OCI-LY1 (cell line): ENCODE data around the gene WDR75.

Source experiments
- H2AFZ ChIP-seq: fragments of 200-600 bp; sonication (generic), shearing (Covaris generic); 2 replicates; pipeline ENCODE4 v1.6.0; 2014; ENCODE audit warnings: antibody characterized with exemption, mild to moderate bottlenecking, low read length
- H3F3A ChIP-seq: fragments of 200-600 bp; sonication (generic), shearing (Covaris generic); 2 replicates; pipeline ENCODE4 v1.6.0; 2014; ENCODE audit warnings: mild to moderate bottlenecking, antibody characterized with exemption, low read length, moderate library complexity; ENCODE audit not compliant: insufficient read depth
- H3K27ac ChIP-seq: fragments of 200-600 bp; sonication (generic); 2 replicates; pipeline ENCODE4 v1.5.1; 2014; ENCODE audit warnings: low read length, mixed run types, mild to moderate bottlenecking, low read depth; ENCODE audit not compliant: poor library complexity, severe bottlenecking
- H3K27me3 ChIP-seq: fragments of 200-600 bp; sonication (generic); 2 replicates; pipeline ENCODE4 v1.6.0; 2014; ENCODE audit warnings: antibody characterized with exemption, mild to moderate bottlenecking, low read length, moderate library complexity; ENCODE audit not compliant: insufficient read depth
- H3K36me3 ChIP-seq: fragments of 200-600 bp; sonication (generic); 2 replicates; pipeline ENCODE4 v1.6.1; 2014; ENCODE audit warnings: mild to moderate bottlenecking, antibody characterized with exemption, low read length, moderate library complexity, mixed read lengths; ENCODE audit not compliant: insufficient read depth
- H3K4me1 ChIP-seq: fragments of 200-600 bp; sonication (generic); 2 replicates; pipeline ENCODE4 v1.5.1; 2014; ENCODE audit warnings: mild to moderate bottlenecking, low read length, moderate library complexity; ENCODE audit not compliant: insufficient read depth, severe bottlenecking
- H3K4me2 ChIP-seq: fragments of 200-600 bp; sonication (generic), shearing (Covaris generic); 2 replicates; pipeline ENCODE4 v1.6.1; 2014; ENCODE audit warnings: low read length
- H3K4me3 ChIP-seq: fragments of 200-600 bp; sonication (generic); 2 replicates; pipeline ENCODE4 v1.5.1; 2014; ENCODE audit warnings: low read length, low read depth, mild to moderate bottlenecking, mixed read lengths; ENCODE audit not compliant: poor library complexity, severe bottlenecking
- H3K79me2 ChIP-seq: fragments of 200-600 bp; shearing (Covaris generic); 2 replicates; pipeline ENCODE4 v1.6.1; 2016; ENCODE audit warnings: mixed run types, low read length, mixed read lengths; ENCODE audit not compliant: insufficient read depth
- H3K9ac ChIP-seq: fragments of 200-600 bp; sonication (generic), shearing (Covaris generic); 2 replicates; pipeline ENCODE4 v1.6.1; 2014; ENCODE audit warnings: mild to moderate bottlenecking, low read length, mixed read lengths
- H3K9me2 ChIP-seq: fragments of 200-600 bp; sonication (generic), shearing (Covaris generic); 2 replicates; pipeline ENCODE4 v1.6.1; 2014; ENCODE audit warnings: low read depth, mild to moderate bottlenecking, low read length, mixed read lengths
- H3K9me3 ChIP-seq: fragments of 200-600 bp; shearing (Covaris generic); 2 replicates; pipeline ENCODE4 v1.6.1; 2014; ENCODE audit warnings: low read length, mixed read lengths
- H4K20me1 ChIP-seq: fragments of 200-600 bp; sonication (generic), shearing (Covaris generic); 2 replicates; pipeline ENCODE4 v1.6.0; 2016; ENCODE audit warnings: mild to moderate bottlenecking, low read length; ENCODE audit not compliant: insufficient read depth
- EZH2 ChIP-seq: fragments of 200-600 bp; sonication (generic), shearing (Covaris generic); IDR thresholded peaks from 2 replicates; pipeline ENCODE4 v1.8.0; 2017; ENCODE audit warnings: borderline replicate concordance, mixed run types, mild to moderate bottlenecking, antibody characterized with exemption, low read length, moderate library complexity, mixed read lengths
- TF ChIP-seq, protein P1 (sequence below): fragments of 200-600 bp; sonication (generic), shearing (Covaris generic); IDR thresholded peaks from 2 replicates; pipeline ENCODE4 v1.5.1; 2017; ENCODE audit warnings: mild to moderate bottlenecking, antibody characterized with exemption, low read length, moderate library complexity, mixed read lengths

The WDR75 gene

DNA sequence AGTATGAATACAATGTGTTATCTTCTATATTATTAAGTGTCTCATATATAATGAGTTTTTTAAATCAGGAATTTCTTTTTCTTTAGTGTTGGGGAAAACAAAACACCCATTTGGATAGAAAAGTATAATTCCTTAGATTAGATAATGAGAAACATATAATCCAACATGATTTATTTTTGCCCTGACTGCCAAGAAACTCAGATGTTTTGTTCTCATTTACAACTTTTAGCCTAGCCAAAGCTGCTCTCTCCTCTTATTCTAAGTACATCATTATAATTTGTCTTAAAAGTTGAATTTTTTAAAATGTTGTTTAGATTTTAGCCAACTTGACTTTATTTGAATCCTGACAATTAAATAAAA, 70.7 kb downstream of the WDR75 start:
- no peaks in the 10 kb centered on the region for H3K79me2 ChIP-seq
- no peaks in the 10 kb centered on the region for H3K27me3 ChIP-seq
- H3K4me3 ChIP-seq: no peak overlapping the region
- H3K9ac ChIP-seq: no peak overlapping the region
- H3F3A ChIP-seq: no peaks in the 10 kb centered on the region
- no peak overlapping the region for H3K27ac ChIP-seq
- H3K9me3 ChIP-seq: no peaks in the 10 kb centered on the region
- no peaks in the 10 kb centered on the region for H3K9me2 ChIP-seq
- H4K20me1 ChIP-seq: no peaks in the 10 kb centered on the region
- H3K36me3 ChIP-seq: no peaks in the 10 kb centered on the region
- no peak overlapping the region for H3K4me2 ChIP-seq
- no peaks in the 10 kb centered on the region for H3K4me1 ChIP-seq
- no peak for TF ChIP-seq EZH2
- TF ChIP-seq, protein P1, sequence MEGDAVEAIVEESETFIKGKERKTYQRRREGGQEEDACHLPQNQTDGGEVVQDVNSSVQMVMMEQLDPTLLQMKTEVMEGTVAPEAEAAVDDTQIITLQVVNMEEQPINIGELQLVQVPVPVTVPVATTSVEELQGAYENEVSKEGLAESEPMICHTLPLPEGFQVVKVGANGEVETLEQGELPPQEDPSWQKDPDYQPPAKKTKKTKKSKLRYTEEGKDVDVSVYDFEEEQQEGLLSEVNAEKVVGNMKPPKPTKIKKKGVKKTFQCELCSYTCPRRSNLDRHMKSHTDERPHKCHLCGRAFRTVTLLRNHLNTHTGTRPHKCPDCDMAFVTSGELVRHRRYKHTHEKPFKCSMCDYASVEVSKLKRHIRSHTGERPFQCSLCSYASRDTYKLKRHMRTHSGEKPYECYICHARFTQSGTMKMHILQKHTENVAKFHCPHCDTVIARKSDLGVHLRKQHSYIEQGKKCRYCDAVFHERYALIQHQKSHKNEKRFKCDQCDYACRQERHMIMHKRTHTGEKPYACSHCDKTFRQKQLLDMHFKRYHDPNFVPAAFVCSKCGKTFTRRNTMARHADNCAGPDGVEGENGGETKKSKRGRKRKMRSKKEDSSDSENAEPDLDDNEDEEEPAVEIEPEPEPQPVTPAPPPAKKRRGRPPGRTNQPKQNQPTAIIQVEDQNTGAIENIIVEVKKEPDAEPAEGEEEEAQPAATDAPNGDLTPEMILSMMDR: no peak
- H2AFZ ChIP-seq: no peak overlapping the region

GRCh38 chr2:189512879-189513278, 71.6 kb downstream of the WDR75 start:
- Histone ChIP-seq H3K27ac (no peak overlapping the region), H3K9me3 (no peaks in the 10 kb centered on the region), H3K9me2 (no peaks in the 10 kb centered on the region), H3K79me2 (no peaks in the 10 kb centered on the region), H3K27me3 (no peaks in the 10 kb centered on the region), H2AFZ (no peak overlapping the region), H3F3A (no peaks in the 10 kb centered on the region), H3K4me1 (no peaks in the 10 kb centered on the region), H4K20me1 (no peaks in the 10 kb centered on the region), H3K9ac (no peak overlapping the region), H3K4me3 (no peak overlapping the region), H3K36me3 (no peaks in the 10 kb centered on the region), H3K4me2 (no peak overlapping the region)
- no peak for TF ChIP-seq EZH2
- TF ChIP-seq, protein P1: no peak

GRCh38 chr2:189514104-189514503, 72.8 kb downstream of the WDR75 start:
- no peaks in the 10 kb centered on the region for H3K4me1 ChIP-seq
- no peak overlapping the region for H3K4me2 ChIP-seq
- no peak overlapping the region for H3K27ac ChIP-seq
- no peaks in the 10 kb centered on the region for H3K9me3 ChIP-seq
- H3K4me3 ChIP-seq: no peak overlapping the region
- H3F3A ChIP-seq: no peaks in the 10 kb centered on the region
- H3K9ac ChIP-seq: no peak overlapping the region
- TF ChIP-seq, protein P1: no peak
- TF ChIP-seq EZH2: no peak
- no peaks in the 10 kb centered on the region for H4K20me1 ChIP-seq
- no peaks in the 10 kb centered on the region for H3K9me2 ChIP-seq
- H2AFZ ChIP-seq: no peak overlapping the region
- H3K79me2 ChIP-seq: no peaks in the 10 kb centered on the region
- no peaks in the 10 kb centered on the region for H3K27me3 ChIP-seq
- no peaks in the 10 kb centered on the region for H3K36me3 ChIP-seq
